Progenitor cell of endocrine pancreas (in vitro differentiated cells): ENCODE measurements around the gene FKBP7. TPM values are rescaled to one million over a fixed set of nuclear protein-coding genes. Genes with fewer than 3 reads are reported as not detected.

ENCODE experiments used
- DNase-seq: peaks from one replicate; pipeline ENCODE4 v3.0.0; 2021; ENCODE audit warnings: low spot score; ENCODE audit not compliant: unreplicated experiment
- H3K27ac Mint-ChIP-seq: 2 replicates; pipeline ENCODE4 v1.8.0; 2021; ENCODE audit warnings: mild to moderate bottlenecking, moderate library complexity, mixed read lengths
- H3K27me3 Mint-ChIP-seq: 2 replicates; pipeline ENCODE4 v1.8.0; 2021; ENCODE audit warnings: mixed read lengths
- H3K36me3 Mint-ChIP-seq: 2 replicates; pipeline ENCODE4 v1.8.0; 2022; ENCODE audit warnings: mixed read lengths; ENCODE audit not compliant: insufficient read depth
- H3K4me1 Mint-ChIP-seq: 2 replicates; pipeline ENCODE4 v1.8.0; 2021; ENCODE audit warnings: low read depth, mixed read lengths
- H3K4me3 Mint-ChIP-seq: 2 replicates; pipeline ENCODE4 v1.8.0; 2021; ENCODE audit warnings: low read depth, mild to moderate bottlenecking, moderate library complexity, mixed read lengths
- H3K9me3 Mint-ChIP-seq: 2 replicates; pipeline ENCODE4 v1.8.0; 2021; ENCODE audit warnings: low read depth, mixed read lengths
- CTCF ChIP-seq: fragments of 200-600 bp; sonication (generic); IDR thresholded peaks from one replicate; pipeline ENCODE4 v1.5.0; 2021; ENCODE audit warnings: antibody characterized with exemption, mild to moderate bottlenecking; ENCODE audit not compliant: unreplicated experiment
- total RNA-seq: library from RNA; stranded (reverse); gene quantifications from 2 replicates; pipeline ENCODE4 v1.2.1, GENCODE V29; 2021

Gene FKBP7
- total RNA-seq, 1 donor from 2014 or later: 15.8 TPM

DNA sequence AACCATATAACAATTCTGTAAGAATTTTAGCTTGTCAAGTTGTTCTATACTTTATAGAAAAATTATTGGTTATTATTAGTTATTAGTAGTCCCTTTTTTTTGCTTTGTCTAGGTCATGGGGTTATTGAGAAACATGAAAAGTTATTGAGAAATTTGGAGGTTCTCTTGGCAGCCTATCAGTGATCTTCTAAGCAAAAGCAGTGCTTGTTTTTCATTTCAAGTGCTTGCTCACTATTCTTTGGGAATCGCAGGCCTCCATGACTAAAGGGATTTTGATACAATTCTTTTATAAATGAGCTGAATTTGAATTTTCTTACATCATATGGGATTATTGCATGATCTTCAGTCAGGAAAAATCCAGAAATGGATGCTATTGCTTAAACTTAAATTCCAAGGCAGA is 27.7 kb upstream of the FKBP7 start:
- DNase-seq: no peak
- Mint-ChIP-seq H3K27ac (no peak overlapping the region), H3K36me3 (peaks cover 7% of the 10 kb centered on the region), H3K9me3 (no peaks in the 10 kb centered on the region), H3K4me1 (peaks cover 1% of the 10 kb centered on the region), H3K27me3 (no peaks in the 10 kb centered on the region), H3K4me3 (no peak overlapping the region)
- no peak for TF ChIP-seq CTCF

- H3K36me3 Mint-ChIP-seq: peaks cover 18% of the 10 kb centered on the region
- H3K9me3 Mint-ChIP-seq: no peaks in the 10 kb centered on the region
- TF ChIP-seq CTCF: no peak
- no peaks in the 10 kb centered on the region for H3K27me3 Mint-ChIP-seq
- peaks cover 4% of the 10 kb centered on the region for H3K4me1 Mint-ChIP-seq
- no peak for DNase-seq
- no peak overlapping the region for H3K27ac Mint-ChIP-seq
- no peak overlapping the region for H3K4me3 Mint-ChIP-seq
Measured at GRCh38 chr2:178502751-178503150, 24.4 kb upstream of the FKBP7 start.

GRCh38 chr2:178499640-178500039 is 21.2 kb upstream of the FKBP7 start:
- peaks cover 29% of the 10 kb centered on the region for H3K36me3 Mint-ChIP-seq
- TF ChIP-seq CTCF: no peak

DNA sequence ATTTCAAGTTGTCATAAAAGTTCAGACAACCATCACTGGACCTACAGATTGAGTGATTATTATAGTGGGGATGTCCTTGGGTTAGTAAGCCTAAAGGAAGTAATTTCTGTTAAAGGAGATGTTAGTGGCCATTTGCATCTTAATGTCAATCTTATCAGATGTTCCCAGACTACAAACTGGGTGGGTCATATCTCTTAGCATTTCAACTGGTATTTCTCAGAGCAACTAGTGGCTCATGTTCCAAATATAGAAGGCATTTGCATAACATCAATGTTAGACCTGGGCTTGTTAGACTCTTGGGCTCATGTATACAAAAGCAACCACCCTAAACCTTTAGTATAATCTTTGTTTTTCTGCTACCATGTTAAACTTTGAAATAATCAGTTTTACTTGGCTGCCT is 19.7 kb upstream of the FKBP7 start:
- TF ChIP-seq CTCF: no peak
- H3K4me3 Mint-ChIP-seq: no peak overlapping the region
- peaks cover 3% of the 10 kb centered on the region for H3K4me1 Mint-ChIP-seq
- no peak overlapping the region for H3K27ac Mint-ChIP-seq
- no peaks in the 10 kb centered on the region for H3K27me3 Mint-ChIP-seq
- peaks cover 32% of the 10 kb centered on the region for H3K36me3 Mint-ChIP-seq
- no peak for DNase-seq
- no peaks in the 10 kb centered on the region for H3K9me3 Mint-ChIP-seq

More at GRCh38 chr2:178499640-178500039, 21.2 kb upstream of the FKBP7 start:
- DNase-seq: no peak
- H3K27ac Mint-ChIP-seq: no peak overlapping the region
- no peaks in the 10 kb centered on the region for H3K27me3 Mint-ChIP-seq
- H3K9me3 Mint-ChIP-seq: no peaks in the 10 kb centered on the region
- H3K4me1 Mint-ChIP-seq: peaks cover 3% of the 10 kb centered on the region
- no peak overlapping the region for H3K4me3 Mint-ChIP-seq

GRCh38 chr2:178496049-178496448 is 17.6 kb upstream of the FKBP7 start:
- Mint-ChIP-seq H3K4me3 (no peak overlapping the region), H3K27ac (no peak overlapping the region), H3K4me1 (peaks cover 2% of the 10 kb centered on the region), H3K9me3 (no peaks in the 10 kb centered on the region), H3K36me3 (peaks cover 32% of the 10 kb centered on the region), H3K27me3 (no peaks in the 10 kb centered on the region)
- TF ChIP-seq CTCF: no peak
- DNase-seq: no peak
